LNCAP (cell line): ENCODE measurements around the gene SARDH.
A peak's percentile ranks its signal among the peaks of the same experiment; 100 is the strongest.

Experiments used
- CTCF ChIP-seq: fragments of 450-650 bp; IDR thresholded peaks from 2 replicates; pipeline ENCODE4 v1.5.1; 2017; ENCODE audit warnings: mild to moderate bottlenecking

The SARDH gene

GRCh38 chr9:133783331-133783731, 45.2 kb upstream of the SARDH start:
- no peak for TF ChIP-seq CTCF

GRCh38 chr9:133782157-133783130, 44.3 kb upstream of the SARDH start:
- TF ChIP-seq CTCF, result peak; percentile 93

- no peak for TF ChIP-seq CTCF
Measured at GRCh38 chr9:133781828-133782135, 43.6 kb upstream of the SARDH start.

- no peak for TF ChIP-seq CTCF
Measured at GRCh38 chr9:133780962-133781827, 43.0 kb upstream of the SARDH start.

- TF ChIP-seq CTCF, result no peak
Measured at GRCh38 chr9:133780404-133780945, 42.3 kb upstream of the SARDH start.

GRCh38 chr9:133779516-133780403, 41.6 kb upstream of the SARDH start:
- TF ChIP-seq CTCF, result no peak

- no peak for TF ChIP-seq CTCF
Measured at GRCh38 chr9:133779081-133779480, 40.9 kb upstream of the SARDH start.
